Adrenal gland (tissue), 5 donors: ENCODE measurements around the gene TRAPPC5.

Experiments
- CTCF ChIP-seq, 6 experiments: fragments of 450-650 bp in 4 of 6; fragments of 200-600 bp in 2 of 6; sonication (generic) in 1 of 6; IDR thresholded peaks; 1 replicate in 5 of 6; 2 replicates in 1 of 6; pipeline versions ENCODE4 v1.5.1 to v1.8.0; 2016 to 2021; ENCODE audit warnings: antibody characterized with exemption in 6 of 6, mild to moderate bottlenecking in 2 of 6, moderate library complexity in 1 of 6
- POLR2A ChIP-seq, 2 donors: fragments of 450-650 bp; IDR thresholded peaks; one replicate each; pipeline ENCODE4 v1.6.1; 2017; ENCODE audit warnings: antibody characterized with exemption in 2 of 2, mild to moderate bottlenecking in 2 of 2, moderate library complexity in 1 of 2
- donor health status: DM: no; HTN: no; CAD: no.

- TF ChIP-seq CTCF (IDR thresholded peaks at IDR 0.05) (no peak), POLR2A (IDR thresholded peaks at IDR 0.05) (no peak)
These were observed 9.8 kb upstream of the TRAPPC5 start for GRCh38 chr19:7670790-7671189.
